Endothelial cell of umbilical vein (primary cell): ENCODE results near the gene GGNBP2.

Experiments
- CTCF ChIP-seq, 2 donors: IDR thresholded peaks; 1 replicate in 1 of 2; 2 replicates in 1 of 2; pipeline ENCODE4 v1.5.1; 2011; ENCODE audit warnings: low read length in 2 of 2, mild to moderate bottlenecking in 2 of 2, moderate library complexity in 2 of 2, control low read depth in 1 of 2, inconsistent platforms in 1 of 2, low read depth in 1 of 2; ENCODE audit not compliant: insufficient read depth in 1 of 2; ENCODE audit errors: extremely low read depth in 1 of 2
- GATA2 ChIP-seq: IDR thresholded peaks from 2 replicates; pipeline ENCODE4 v1.7.0; 2011; ENCODE audit warnings: low read depth, mild to moderate bottlenecking, moderate library complexity, mixed read lengths, low read length; ENCODE audit not compliant: insufficient read length, insufficient read depth
- JUN ChIP-seq: IDR thresholded peaks from 2 replicates; pipeline ENCODE4 v1.6.1; 2011; ENCODE audit warnings: borderline replicate concordance, low read depth; ENCODE audit not compliant: insufficient read length, insufficient read depth
- POLR2A ChIP-seq: IDR thresholded peaks from 2 replicates; pipeline ENCODE4 v1.6.1; 2012; ENCODE audit warnings: low read depth, mild to moderate bottlenecking, control low read depth, low read length

- TF ChIP-seq CTCF (IDR thresholded peaks at IDR 0.05; ENCODE audit: extremely low read depth in 1 of 2, insufficient read depth in 1 of 2, low read depth in 1 of 2, low read length in 2 of 2) (no peak), POLR2A (no peak), JUN (no peak), GATA2 (no peak)
Measured at GRCh38 chr17:36514856-36515255, 29.9 kb upstream of the GGNBP2 start.
